Thyroid gland (tissue), 4 donors: ENCODE results near the gene CEP170.

Experiments used
- CTCF ChIP-seq, 6 experiments: fragments of 200-600 bp in 3 of 6; fragments of 450-650 bp in 3 of 6; sonication (generic) in 3 of 6; IDR thresholded peaks; one replicate each; pipeline ENCODE4 v1.5.1; 2016 to 2019; ENCODE audit warnings: antibody characterized with exemption in 6 of 6, mild to moderate bottlenecking in 2 of 6, inconsistent platforms in 1 of 6, moderate library complexity in 1 of 6
- POLR2A ChIP-seq, 2 donors: fragments of 450-650 bp; IDR thresholded peaks; one replicate each; pipeline ENCODE4 v1.6.1; 2017; ENCODE audit warnings: antibody characterized with exemption in 2 of 2, mild to moderate bottlenecking in 2 of 2, moderate library complexity in 1 of 2

GRCh38 chr1:243216741-243217140, 38.3 kb downstream of the CEP170 start:
- TF ChIP-seq CTCF (IDR thresholded peaks at IDR 0.05) (no peak), POLR2A (IDR thresholded peaks at IDR 0.05) (no peak)
